Peyer's patch (tissue), 4 donors: Measurements from ENCODE around the gene SMG6. TPM values are rescaled to one million over a fixed set of nuclear protein-coding genes. Genes with fewer than 3 reads are reported as not detected.
A peak's percentile ranks its signal among the peaks of the same experiment; 100 is the strongest.

Experiments used
- DNase-seq, 3 donors: peaks; one replicate each; pipeline ENCODE4 v3.0.0-alpha.2; 2017 to 2019
- H3K27ac ChIP-seq, 4 donors: fragments of 200-600 bp; sonication (generic); one replicate each; pipeline ENCODE4 v1.5.1; 2016 to 2019
- H3K27me3 ChIP-seq, 2 donors: fragments of 200-600 bp; sonication (generic); one replicate each; pipeline ENCODE4 v1.5.1; 2019
- H3K36me3 ChIP-seq, 3 donors: fragments of 200-600 bp; sonication (generic); one replicate each; pipeline ENCODE4 v1.5.1; 2016 to 2019
- H3K4me1 ChIP-seq, 4 donors: fragments of 200-600 bp; sonication (generic); one replicate each; pipeline ENCODE4 v1.5.1; 2016 to 2019
- H3K4me3 ChIP-seq, 4 donors: fragments of 200-600 bp; sonication (generic); 1 replicate in 3 of 4; 2 replicates in 1 of 4; pipeline ENCODE4 v1.5.1; 2016 to 2019; ENCODE audit warnings: mild to moderate bottlenecking in 1 of 4
- H3K9me3 ChIP-seq, 4 donors: fragments of 200-600 bp; sonication (generic); one replicate each; pipeline ENCODE4 v1.5.1; 2016 to 2019; ENCODE audit warnings: mild to moderate bottlenecking in 1 of 4
- POLR2A ChIP-seq, 2 donors: fragments of 450-650 bp; IDR thresholded peaks; one replicate each; pipeline ENCODE4 v1.5.1; 2017; ENCODE audit warnings: antibody characterized with exemption in 2 of 2, mild to moderate bottlenecking in 2 of 2, moderate library complexity in 2 of 2
- total RNA-seq, 4 donors: library from RNA; depleted of rRNA; stranded (reverse); fragments of >200 nt; gene quantifications; one replicate each; pipeline ENCODE4 v1.1.0, GENCODE V29; 2016
- TF ChIP-seq, protein P1 (sequence below), 6 experiments: fragments of 450-650 bp in 4 of 6; fragments of 200-600 bp in 2 of 6; sonication (generic) in 1 of 6; IDR thresholded peaks; one replicate each; pipeline ENCODE4 v1.5.1; 2017 to 2019; ENCODE audit warnings: antibody characterized with exemption in 6 of 6, mild to moderate bottlenecking in 3 of 6, moderate library complexity in 1 of 6

Gene SMG6
- total RNA-seq, 4 donors from 2014 or later, result 33.3 to 139 (median 67.4) TPM

DNA sequence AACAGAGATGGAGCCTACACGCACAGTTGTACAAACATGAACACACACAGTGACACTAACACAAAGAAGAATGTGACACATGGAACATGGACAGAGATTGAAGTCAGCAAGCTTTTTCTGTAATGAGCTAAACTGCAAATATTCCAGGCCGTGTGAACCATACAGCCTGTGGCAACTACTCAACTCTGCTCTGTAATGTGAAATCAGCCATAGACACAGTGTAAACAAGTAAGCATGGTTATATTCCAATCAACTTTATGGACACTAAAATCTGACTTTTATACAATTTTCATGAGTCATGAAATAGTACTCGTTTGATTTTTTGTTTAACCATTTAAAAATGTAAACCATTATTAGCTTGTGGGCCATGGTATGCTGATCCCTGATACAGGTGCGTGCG lies 120.2 kb downstream of the SMG6 start:
- peak overlapping the region in 1 of 4 donors; percentile 21 for H3K27ac ChIP-seq
- H3K27me3 ChIP-seq, result no peaks in the 10 kb centered on the region
- no peak overlapping the region for H3K4me3 ChIP-seq
- no peak for DNase-seq
- peaks cover 0 to 36% (median 0%) of the 10 kb centered on the region in 3 donors for H3K36me3 ChIP-seq
- H3K9me3 ChIP-seq, result no peaks in the 10 kb centered on the region
- TF ChIP-seq, protein P1, sequence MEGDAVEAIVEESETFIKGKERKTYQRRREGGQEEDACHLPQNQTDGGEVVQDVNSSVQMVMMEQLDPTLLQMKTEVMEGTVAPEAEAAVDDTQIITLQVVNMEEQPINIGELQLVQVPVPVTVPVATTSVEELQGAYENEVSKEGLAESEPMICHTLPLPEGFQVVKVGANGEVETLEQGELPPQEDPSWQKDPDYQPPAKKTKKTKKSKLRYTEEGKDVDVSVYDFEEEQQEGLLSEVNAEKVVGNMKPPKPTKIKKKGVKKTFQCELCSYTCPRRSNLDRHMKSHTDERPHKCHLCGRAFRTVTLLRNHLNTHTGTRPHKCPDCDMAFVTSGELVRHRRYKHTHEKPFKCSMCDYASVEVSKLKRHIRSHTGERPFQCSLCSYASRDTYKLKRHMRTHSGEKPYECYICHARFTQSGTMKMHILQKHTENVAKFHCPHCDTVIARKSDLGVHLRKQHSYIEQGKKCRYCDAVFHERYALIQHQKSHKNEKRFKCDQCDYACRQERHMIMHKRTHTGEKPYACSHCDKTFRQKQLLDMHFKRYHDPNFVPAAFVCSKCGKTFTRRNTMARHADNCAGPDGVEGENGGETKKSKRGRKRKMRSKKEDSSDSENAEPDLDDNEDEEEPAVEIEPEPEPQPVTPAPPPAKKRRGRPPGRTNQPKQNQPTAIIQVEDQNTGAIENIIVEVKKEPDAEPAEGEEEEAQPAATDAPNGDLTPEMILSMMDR (IDR thresholded peaks at IDR 0.05), result no peak
- no peak for TF ChIP-seq POLR2A (IDR thresholded peaks at IDR 0.05)
- peaks cover 0 to 36% (median 2%) of the 10 kb centered on the region in 4 donors for H3K4me1 ChIP-seq

DNA sequence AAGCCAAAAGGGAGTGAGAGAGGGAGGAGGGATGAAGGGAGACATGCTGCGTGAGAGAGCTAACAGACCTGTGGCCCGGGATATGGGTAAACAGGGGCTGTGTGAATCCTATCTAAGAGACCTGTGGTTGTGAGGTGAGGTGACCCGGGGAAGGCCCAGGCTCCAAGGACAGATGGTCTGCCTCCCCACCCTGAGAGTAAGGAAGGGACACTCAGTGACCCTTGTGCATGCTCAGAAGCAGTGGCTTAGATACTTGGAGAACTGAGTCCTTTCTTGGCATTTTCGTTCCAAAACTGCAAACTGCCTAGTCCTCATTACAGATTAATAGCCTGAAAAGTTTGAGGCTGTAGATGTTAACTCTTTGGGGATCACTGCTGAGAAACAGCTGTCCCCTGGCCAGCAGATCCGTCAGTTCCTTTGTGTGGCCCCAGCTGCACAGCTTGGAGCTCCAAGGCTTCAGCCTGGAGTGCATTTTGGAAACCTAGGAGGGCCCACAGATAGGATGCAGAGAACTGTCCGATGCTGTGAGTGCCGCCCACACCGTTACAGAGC lies 121.6 kb downstream of the SMG6 start:
- H3K36me3 ChIP-seq, result peaks cover 0 to 26% (median 0%) of the 10 kb centered on the region in 3 donors
- no peak for DNase-seq
- H3K27me3 ChIP-seq, result no peaks in the 10 kb centered on the region
- H3K9me3 ChIP-seq, result no peaks in the 10 kb centered on the region
- peaks cover 0 to 44% (median 2%) of the 10 kb centered on the region in 4 donors for H3K4me1 ChIP-seq
- no peak overlapping the region for H3K4me3 ChIP-seq
- TF ChIP-seq, protein P1 (IDR thresholded peaks at IDR 0.05), result no peak
- no peak for TF ChIP-seq POLR2A (IDR thresholded peaks at IDR 0.05)
- H3K27ac ChIP-seq, result peak overlapping the region; percentile 35 to 80 (median 51)

DNA sequence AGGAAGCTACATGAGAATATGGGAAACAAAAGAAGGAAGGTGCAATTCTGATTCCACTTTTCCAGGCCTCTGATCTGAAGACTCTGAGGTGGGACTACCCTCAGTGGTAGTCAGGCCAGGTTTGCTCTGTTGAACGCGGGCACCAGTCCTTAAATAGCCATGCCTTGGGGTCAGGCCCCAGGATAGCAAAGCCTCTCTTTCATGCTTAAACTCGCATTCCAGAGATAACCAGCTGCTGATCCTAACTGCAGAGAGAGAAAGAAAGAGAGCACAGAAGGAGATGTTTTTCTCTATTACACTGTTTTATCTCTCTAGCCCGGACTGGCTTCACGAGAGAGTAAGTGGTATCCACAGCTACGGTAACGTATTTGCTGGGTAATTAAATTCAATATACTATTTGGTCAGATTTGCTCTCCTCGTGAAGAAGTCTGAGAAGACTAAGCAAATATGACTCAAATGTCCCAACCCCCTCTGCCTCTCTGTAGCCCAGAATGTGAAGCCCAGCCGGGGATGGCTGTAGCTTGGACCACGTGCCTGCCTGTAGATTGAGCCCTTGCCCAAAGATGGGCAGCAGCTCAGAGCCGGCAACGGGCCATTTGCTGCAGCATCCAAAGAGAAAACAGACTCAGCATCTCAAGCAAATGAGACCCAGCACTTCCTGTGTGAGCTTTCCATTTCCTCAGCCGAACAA lies 122.2 kb downstream of the SMG6 start:
- DNase-seq, result no peak
- no peaks in the 10 kb centered on the region for H3K9me3 ChIP-seq
- no peak overlapping the region for H3K4me3 ChIP-seq
- peak overlapping the region; percentile 35 to 80 (median 59) for H3K27ac ChIP-seq
- H3K4me1 ChIP-seq, result peaks cover 0 to 48% (median 2%) of the 10 kb centered on the region in 4 donors
- peaks cover 0 to 20% (median 0%) of the 10 kb centered on the region in 3 donors for H3K36me3 ChIP-seq
- H3K27me3 ChIP-seq, result no peaks in the 10 kb centered on the region
- TF ChIP-seq POLR2A (IDR thresholded peaks at IDR 0.05), result no peak
- TF ChIP-seq, protein P1 (IDR thresholded peaks at IDR 0.05), result no peak

DNA sequence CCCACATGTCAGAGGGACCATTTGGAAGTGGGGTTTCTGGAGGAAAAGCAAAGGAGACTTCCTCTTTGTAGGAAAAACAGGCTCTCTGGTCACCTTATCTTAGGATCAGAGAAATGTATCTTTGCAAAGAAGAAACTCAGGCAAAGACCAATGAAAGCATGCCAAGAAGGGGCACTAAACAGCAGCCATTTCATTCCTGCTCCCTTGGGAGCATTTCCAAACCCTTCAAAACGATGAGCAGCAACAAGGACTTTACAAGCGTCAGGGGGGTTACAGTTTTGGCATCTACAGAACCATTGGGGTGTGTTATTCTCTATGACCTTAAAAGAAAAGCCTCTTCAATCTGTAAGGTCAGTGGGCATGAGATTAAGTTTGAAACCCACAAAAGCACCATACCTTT lies 122.8 kb downstream of the SMG6 start:
- Histone ChIP-seq H3K27me3 (no peaks in the 10 kb centered on the region), H3K4me3 (no peak overlapping the region), H3K9me3 (no peaks in the 10 kb centered on the region), H3K4me1 (peaks cover 0 to 54% (median 2%) of the 10 kb centered on the region in 4 donors), H3K36me3 (peaks cover 0 to 14% (median 0%) of the 10 kb centered on the region in 3 donors), H3K27ac (peak overlapping the region; percentile 35 to 80 (median 59))
- no peak for TF ChIP-seq POLR2A (IDR thresholded peaks at IDR 0.05)
- TF ChIP-seq, protein P1 (IDR thresholded peaks at IDR 0.05), result no peak
- DNase-seq, result no peak

DNA sequence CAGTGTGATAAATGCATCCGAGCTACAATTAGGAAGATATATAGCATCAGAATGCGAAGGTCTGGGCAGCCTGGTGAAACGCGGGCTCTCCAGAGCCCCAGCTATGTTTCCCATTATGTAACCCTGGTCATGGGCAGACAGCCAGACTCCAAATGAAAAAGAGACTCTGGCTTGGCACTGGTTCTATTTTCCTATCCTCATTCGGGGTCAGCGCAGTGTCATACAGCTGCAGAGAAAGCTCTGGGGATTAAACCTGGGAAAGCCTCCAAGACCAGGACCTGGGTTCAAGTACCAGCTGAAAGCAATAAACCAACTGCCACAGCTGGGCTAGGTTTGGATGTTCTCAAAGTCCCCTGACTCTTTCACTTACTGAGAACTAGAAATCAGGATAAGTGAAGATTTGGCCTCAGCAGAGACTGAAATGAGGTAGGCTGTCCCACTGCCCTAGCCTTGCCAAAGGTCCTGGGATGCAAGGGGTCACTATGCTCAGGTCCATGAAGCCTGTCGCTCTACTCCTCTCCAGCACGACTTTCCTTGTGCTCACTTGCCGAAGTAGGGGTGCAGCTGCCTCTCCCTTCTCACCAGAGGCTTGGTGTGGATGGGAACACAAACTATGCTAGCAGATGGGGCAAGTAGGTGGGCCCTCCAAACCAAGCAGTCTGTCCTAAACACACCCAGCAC lies 123.8 kb downstream of the SMG6 start:
- no peak overlapping the region for H3K4me3 ChIP-seq
- no peaks in the 10 kb centered on the region for H3K9me3 ChIP-seq
- H3K27ac ChIP-seq, result peak overlapping the region; percentile 60 to 80 (median 68)
- TF ChIP-seq POLR2A (IDR thresholded peaks at IDR 0.05), result no peak
- TF ChIP-seq, protein P1 (IDR thresholded peaks at IDR 0.05), result no peak
- H3K36me3 ChIP-seq, result peaks cover 0 to 10% (median 0%) of the 10 kb centered on the region in 3 donors
- H3K4me1 ChIP-seq, result peaks cover 0 to 64% (median 2%) of the 10 kb centered on the region in 4 donors
- H3K27me3 ChIP-seq, result no peaks in the 10 kb centered on the region
- peak in 2 of 3 donors; percentile 33 to 73 for DNase-seq
